Activated T-helper 17 cell treated with anti-CD3 and anti-CD28 coated beads, Interleukin-2, amount 50 U/mL, for 72 hours (primary cell): ENCODE measurements around the gene CDHR2. TPM values are rescaled to one million over a fixed set of nuclear protein-coding genes. Genes with fewer than 3 reads are reported as not detected.
"Not testable (repeated sequence)": the region's sequence is repeated elsewhere in the genome, so short reads cannot be mapped to it uniquely, and the experiment has no call there.

Experiments
- ATAC-seq: fragments of 150-1000 bp; cut with Tn5 transposase; replicated peaks from 2 replicates; pipeline ENCODE4 v1.10.0; 2021; ENCODE audit warnings: mild to moderate bottlenecking, moderate library complexity
- H3K27ac Mint-ChIP-seq: one replicate; pipeline ENCODE4 v1.8.0; 2022; ENCODE audit warnings: mixed read lengths
- H3K27me3 Mint-ChIP-seq: one replicate; pipeline ENCODE4 v1.8.0; 2022; ENCODE audit warnings: mixed read lengths
- H3K36me3 Mint-ChIP-seq: one replicate; pipeline ENCODE4 v1.8.0; 2022; ENCODE audit warnings: low read depth, mild to moderate bottlenecking, mixed read lengths
- H3K4me1 Mint-ChIP-seq: one replicate; pipeline ENCODE4 v1.8.0; 2022; ENCODE audit warnings: mixed read lengths
- H3K4me3 Mint-ChIP-seq: one replicate; pipeline ENCODE4 v1.8.0; 2022; ENCODE audit warnings: mild to moderate bottlenecking, mixed read lengths
- H3K9me3 Mint-ChIP-seq: one replicate; pipeline ENCODE4 v1.8.0; 2022; ENCODE audit warnings: mixed read lengths
- total RNA-seq, 2 donors: library from RNA; stranded (reverse); gene quantifications; one replicate each; pipeline ENCODE4 v1.2.3, GENCODE V29; 2022

CDHR2 gene
- total RNA-seq, 2 donors from 2014 or later, result 0.50 to 0.69 TPM

DNA sequence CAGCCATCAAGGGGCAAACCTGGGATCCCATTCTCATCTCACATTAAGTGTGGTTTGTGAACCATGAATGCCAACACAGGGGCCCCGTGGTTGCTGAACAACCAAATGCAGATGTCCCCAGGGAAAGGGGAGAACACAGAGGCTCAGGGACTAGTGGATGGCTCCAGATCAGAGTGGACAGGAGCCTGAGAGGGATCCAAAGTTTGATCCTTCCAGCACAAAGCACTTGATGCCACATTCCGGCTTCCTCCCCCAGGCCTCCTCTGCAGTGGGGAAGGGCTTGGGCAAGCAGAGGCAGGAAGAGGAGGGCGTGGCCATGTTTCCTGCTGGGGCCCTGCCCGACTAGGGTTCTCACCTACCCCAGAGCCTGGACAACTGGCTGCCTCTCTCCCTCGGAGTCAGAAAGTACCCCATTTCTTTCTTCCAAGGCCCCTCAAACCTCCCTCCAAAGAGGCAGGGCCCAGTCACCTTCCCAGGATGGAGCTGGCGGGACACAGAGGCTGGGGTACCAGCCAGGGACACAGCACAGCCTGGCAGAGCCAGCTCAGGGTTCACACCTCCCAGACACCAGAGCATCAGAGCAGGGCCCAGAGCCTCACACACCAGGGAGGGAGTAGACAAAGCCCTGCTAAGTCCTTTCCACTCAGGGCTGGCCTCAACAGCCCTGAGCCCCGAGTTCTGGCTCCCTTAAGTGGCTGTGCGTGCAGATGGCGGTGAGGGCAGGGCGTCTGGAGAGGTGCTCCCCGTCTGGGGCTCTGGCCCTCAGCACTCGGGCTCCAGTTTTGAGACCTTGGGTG, 7.6 kb upstream of the CDHR2 start:
- peak overlapping the region; percentile 89 for H3K4me3 Mint-ChIP-seq
- H3K4me1 Mint-ChIP-seq, result peaks cover 13% of the 10 kb centered on the region
- no peaks in the 10 kb centered on the region for H3K9me3 Mint-ChIP-seq
- peaks cover 9% of the 10 kb centered on the region for H3K36me3 Mint-ChIP-seq
- peak; percentile 12 for ATAC-seq
- peak overlapping the region; percentile 88 for H3K27ac Mint-ChIP-seq
- no peaks in the 10 kb centered on the region for H3K27me3 Mint-ChIP-seq

DNA sequence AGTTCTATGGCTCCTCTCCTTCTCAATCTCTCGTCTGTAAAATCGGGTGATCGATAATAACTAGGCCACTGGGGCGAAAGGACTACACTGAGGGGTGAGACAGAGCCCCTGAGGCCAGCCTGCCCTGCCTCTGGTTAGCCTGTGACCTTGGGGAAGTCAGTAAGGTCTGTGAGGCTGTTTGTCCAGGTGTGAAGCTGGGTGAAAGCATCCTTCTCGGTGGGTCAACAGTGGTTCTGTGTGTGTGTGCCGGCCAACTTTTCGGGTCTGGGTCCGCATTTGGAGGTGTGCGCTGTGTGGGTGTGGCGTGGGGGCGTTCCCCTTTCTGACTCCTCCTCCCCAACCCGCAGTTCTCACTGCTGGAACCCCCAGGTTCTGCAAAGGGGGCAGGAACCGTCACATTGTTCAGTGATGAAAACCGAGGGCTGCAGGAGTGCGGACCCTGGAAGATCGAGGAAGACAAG, 7.0 kb upstream of the CDHR2 start:
- Mint-ChIP-seq H3K4me1 (peaks cover 13% of the 10 kb centered on the region), H3K4me3 (peak overlapping the region; percentile 89), H3K36me3 (peaks cover 8% of the 10 kb centered on the region), H3K27me3 (no peaks in the 10 kb centered on the region), H3K27ac (peak overlapping the region; percentile 88), H3K9me3 (no peaks in the 10 kb centered on the region)
- ATAC-seq, result no peak

DNA sequence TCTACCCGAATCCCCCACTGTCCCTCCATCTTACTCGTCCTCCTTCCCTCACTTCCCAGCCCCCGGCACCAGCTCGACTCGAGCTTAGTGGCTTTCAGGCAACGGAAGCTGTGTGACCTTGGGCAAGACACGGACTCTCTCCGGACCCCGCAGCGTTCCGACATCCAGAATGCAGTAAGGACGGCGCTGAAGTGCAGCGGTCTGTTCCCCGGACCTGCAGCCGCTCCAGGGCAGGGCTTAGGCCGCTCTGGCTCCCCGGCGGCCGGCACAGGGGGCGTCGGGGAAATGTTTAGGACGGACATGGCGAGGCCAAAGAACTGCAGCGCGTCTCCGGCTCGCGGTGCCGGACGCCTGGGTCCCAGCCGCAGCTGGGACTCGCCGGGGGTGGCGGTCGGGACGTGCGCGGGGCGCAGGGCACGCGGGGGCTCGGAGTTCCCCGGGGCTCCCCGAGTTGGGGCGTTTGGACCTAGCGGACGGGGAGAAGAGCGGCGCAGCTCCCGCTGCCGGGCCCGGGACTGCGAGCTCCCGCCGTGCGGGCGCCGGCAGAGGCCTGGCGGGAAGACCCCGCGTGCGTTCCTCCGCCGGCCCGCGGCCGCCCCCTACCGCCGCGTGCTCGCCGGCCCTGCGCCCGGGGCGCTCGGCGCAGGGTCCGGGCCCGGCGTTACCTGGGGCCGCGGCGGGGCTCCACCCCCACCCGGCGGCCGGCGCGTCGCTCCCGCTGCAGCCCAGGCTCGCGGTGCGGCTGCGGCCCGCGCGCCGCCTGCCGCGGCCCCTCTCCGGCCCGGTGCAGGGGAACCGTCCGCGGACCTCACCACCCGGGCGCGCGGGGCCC, 6.3 kb upstream of the CDHR2 start:
- peak; percentile 42 for ATAC-seq
- Mint-ChIP-seq H3K27me3 (no peaks in the 10 kb centered on the region), H3K4me3 (peak overlapping the region; percentile 89), H3K4me1 (peaks cover 18% of the 10 kb centered on the region), H3K36me3 (peaks cover 1% of the 10 kb centered on the region), H3K9me3 (no peaks in the 10 kb centered on the region), H3K27ac (peak overlapping the region; percentile 88)

DNA sequence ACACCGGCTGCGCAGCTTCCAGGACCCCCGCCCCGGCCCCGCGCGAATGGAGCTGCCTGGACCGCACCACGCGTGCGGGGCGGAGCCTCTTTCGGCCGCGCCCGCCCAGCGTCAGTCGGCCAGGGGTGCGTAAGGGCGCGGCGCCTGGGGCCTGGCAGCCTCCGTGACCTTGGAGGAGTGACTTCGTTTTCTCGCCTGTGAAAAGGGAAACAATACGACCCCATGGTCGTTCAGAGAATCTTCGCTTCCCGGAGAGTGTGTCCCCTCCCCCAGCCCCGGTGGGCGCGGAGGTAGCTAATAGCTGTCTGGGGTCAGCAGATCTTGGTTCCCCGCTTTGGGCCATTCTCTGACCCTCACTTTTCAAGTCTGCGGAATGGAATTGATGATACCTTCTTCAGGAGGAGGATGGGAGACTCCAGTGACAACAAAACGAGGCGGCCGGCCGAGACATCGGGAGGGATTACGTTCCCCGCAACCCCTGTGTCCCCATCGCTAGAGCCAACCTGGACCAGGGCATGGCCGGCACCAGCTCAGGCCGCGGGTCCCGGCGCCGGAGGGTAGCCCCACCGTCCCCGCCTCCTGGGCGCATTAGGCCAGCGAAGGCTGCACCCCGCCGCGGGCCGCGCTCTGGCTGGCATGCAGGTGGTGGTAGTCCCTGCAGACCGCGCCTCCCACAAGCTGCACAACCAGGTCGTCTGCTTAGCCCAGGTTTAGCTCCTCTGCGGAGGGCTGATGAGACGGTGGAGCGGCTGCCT, 5.5 kb upstream of the CDHR2 start:
- no peaks in the 10 kb centered on the region for H3K27me3 Mint-ChIP-seq
- H3K4me1 Mint-ChIP-seq, result peaks cover 19% of the 10 kb centered on the region
- H3K4me3 Mint-ChIP-seq, result peak overlapping the region; percentile 87
- H3K36me3 Mint-ChIP-seq, result no peaks in the 10 kb centered on the region
- peak; percentile 84 for ATAC-seq
- no peaks in the 10 kb centered on the region for H3K9me3 Mint-ChIP-seq
- H3K27ac Mint-ChIP-seq, result peak overlapping the region; percentile 89

DNA sequence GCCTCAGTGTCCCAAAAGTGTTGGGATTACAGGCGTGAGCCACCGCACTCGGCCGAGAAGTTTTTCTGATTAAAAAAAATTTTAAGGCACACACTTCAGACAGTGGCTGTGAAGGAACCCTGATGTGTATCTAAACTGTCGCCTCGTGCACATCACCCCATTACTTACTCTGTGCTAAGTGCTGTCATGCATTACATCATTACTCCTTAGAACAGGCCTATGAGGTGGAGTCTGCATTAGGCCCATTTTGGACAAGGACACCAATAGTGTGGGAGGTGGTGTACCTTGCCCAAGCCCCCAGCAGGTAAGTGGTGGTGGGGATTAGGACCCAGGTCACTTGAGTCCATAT, 3.8 kb upstream of the CDHR2 start:
- Mint-ChIP-seq H3K36me3 (no peaks in the 10 kb centered on the region), H3K4me1 (peaks cover 12% of the 10 kb centered on the region), H3K4me3 (peak overlapping the region; percentile 87), H3K9me3 (no peaks in the 10 kb centered on the region), H3K27me3 (no peaks in the 10 kb centered on the region), H3K27ac (no peak overlapping the region)
- no peak for ATAC-seq

DNA sequence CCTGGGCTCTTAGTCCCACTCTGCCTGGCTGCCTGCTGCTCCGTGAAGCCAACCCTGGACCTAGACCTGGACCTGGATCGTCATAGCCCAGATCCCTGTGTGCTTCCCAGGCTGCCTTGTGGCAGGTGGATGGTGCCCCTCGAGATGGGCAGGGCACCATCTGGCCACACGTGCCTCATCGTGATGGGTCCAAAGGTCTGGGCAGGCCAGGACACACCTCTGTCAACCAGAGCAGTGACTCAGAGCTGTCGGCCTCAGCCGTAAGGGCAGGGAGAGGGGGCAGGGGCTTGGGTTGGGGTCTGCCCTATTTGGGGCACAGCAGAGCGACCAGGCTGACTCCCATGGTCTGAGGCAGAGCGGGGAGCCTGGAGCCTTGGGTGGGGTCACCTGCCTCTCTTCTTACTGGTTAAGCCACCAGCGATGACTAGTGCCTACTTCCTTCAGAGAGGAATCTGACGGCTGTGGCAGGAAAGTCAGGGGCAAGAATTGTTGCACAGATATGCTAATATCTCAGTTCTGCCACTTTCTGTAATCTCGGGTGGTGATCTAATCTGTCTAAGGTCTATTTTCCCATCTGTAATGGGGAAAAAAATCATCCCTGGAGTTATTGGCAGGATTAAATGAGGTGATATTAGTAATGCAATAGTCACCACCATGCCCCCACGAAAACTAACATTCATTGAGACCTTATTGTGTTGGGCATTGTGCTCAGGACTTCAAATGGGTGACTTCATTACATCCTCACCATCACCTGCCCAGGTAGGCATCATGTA, 3.2 kb upstream of the CDHR2 start:
- Mint-ChIP-seq H3K36me3 (no peaks in the 10 kb centered on the region), H3K27me3 (no peaks in the 10 kb centered on the region), H3K4me3 (no peak overlapping the region), H3K27ac (peak overlapping the region; percentile 28), H3K9me3 (no peaks in the 10 kb centered on the region), H3K4me1 (peaks cover 12% of the 10 kb centered on the region)
- ATAC-seq, result no peak

DNA sequence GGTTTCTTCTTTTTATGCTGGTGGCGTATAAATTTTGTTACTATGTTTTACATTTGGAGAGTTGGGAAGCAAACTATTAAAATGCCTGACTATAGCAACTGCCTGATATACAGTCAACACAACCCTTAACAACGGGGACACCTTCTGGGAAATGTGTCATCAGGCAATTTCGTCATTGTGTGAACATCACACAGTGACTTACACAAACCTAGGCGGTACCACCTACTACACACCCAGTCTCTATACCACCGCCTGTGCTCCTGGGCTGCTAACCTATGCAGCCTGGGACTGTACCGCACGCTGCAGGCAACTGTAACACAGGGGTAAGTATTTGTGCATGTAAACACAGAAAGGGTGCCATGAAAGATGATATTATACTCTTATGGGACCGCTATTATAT, 1.3 kb upstream of the CDHR2 start:
- peak; percentile 64 for ATAC-seq
- H3K36me3 Mint-ChIP-seq, result no peaks in the 10 kb centered on the region
- peak overlapping the region; percentile 94 for H3K27ac Mint-ChIP-seq
- no peak overlapping the region for H3K4me3 Mint-ChIP-seq
- H3K9me3 Mint-ChIP-seq, result no peaks in the 10 kb centered on the region
- H3K4me1 Mint-ChIP-seq, result peaks cover 6% of the 10 kb centered on the region
- no peaks in the 10 kb centered on the region for H3K27me3 Mint-ChIP-seq

DNA sequence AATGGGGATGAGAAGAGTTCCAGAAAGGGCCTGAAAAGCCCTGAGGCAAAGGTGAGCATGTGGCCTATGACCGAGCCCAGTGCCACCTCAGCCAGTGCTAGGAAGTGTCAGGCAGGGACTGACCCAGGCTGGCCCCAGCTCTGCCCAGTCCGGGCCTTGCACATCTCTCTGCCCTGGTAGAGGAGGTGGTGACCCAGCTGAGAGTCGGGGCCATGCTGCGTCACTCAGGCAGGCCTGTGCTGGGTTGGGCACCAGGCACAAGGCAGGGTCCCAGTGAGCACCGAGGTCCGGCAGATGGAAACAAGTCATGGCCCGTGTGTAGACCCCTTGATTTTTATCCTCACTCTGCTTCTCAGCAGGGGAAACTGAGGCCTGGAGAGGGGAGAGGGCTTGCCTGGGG, 729 bp downstream of the CDHR2 start:
- Mint-ChIP-seq H3K9me3 (no peaks in the 10 kb centered on the region), H3K36me3 (no peaks in the 10 kb centered on the region), H3K27me3 (no peaks in the 10 kb centered on the region), H3K4me1 (peaks cover 8% of the 10 kb centered on the region), H3K4me3 (peak overlapping the region; percentile 66), H3K27ac (peak overlapping the region; percentile 61)
- ATAC-seq, result no peak

DNA sequence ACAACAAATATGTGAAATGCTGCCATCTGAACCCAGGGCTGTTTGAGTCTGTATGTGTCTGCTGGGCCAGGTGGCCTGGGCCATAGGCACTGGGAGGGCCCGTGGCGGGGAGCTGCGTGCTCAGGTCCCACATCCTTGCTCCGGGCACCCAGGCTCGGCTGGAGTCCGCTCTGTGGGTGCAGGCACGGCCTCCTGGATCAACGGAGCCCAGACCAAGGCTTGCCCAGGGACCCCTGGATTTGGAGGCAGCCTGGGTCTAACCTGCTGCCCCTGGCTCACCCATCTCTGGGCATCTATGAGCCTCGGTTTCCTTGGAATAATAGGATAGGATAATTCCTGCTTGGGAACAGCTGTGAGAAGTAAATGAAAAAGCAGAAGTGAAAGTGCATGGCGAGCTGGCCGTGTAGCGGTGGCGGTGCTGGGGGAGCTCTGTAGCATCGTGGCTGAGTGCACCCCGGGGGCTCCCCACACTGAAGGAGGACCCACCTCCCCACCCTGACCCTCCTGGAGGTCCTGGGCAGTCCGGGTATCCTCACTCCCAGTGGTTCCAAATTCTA, 1.2 kb downstream of the CDHR2 start:
- Mint-ChIP-seq H3K36me3 (no peaks in the 10 kb centered on the region), H3K27ac (peak overlapping the region; percentile 61), H3K27me3 (no peaks in the 10 kb centered on the region), H3K9me3 (no peaks in the 10 kb centered on the region), H3K4me1 (peaks cover 11% of the 10 kb centered on the region), H3K4me3 (peak overlapping the region; percentile 66)
- no peak for ATAC-seq

DNA sequence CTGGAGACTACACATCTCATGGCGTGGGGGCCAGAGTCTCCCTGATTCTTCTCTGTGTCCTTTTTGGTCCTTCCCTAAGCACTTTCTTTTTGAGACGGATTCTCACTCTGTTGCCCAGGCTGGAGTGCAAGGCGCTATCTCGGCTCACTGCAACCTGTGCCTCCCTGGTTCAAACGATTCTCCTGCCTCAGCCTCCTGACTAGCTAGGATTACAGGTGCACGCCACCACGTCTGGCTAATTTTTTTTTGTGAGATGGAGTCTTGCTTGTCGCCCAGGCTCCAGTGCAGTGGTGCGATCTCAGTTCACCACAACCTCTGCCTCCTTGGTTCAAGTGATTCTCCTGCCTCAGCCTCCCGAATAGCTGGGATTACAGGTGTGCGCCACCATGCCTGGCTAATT, 1.8 kb downstream of the CDHR2 start:
- peak overlapping the region; percentile 66 for H3K4me3 Mint-ChIP-seq
- ATAC-seq, H3K9me3 Mint-ChIP-seq, H3K36me3 Mint-ChIP-seq, H3K27me3 Mint-ChIP-seq: not testable (repeated sequence)
- H3K27ac Mint-ChIP-seq, result peak overlapping the region; percentile 61
- H3K4me1 Mint-ChIP-seq, result peaks cover 14% of the 10 kb centered on the region

DNA sequence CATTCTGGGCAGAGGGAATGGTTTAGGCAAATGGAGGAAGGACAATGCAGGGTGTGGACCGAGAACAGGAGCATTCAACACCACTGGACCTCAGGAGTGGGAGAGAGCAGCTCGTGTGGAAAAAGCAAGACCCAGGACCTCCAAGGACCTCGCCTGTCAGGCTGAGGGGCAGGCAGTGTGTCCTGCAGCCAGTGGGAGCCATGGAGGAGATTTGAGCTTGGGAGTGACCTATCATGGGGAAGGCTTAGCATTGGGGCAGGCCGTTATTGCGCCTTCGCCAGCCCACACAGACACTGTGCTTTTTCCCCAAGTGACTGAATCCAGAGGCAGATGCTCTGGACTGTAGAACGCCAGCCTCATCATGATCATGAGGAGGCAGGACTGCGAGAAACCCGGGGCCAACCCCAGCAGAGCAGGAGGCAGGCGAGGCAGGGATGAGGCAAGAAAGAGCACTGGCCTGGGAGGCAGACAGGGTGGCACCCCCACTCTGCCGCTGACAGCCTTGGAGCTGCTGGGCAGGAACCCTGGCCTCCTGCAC, 3.3 kb downstream of the CDHR2 start:
- no peaks in the 10 kb centered on the region for H3K9me3 Mint-ChIP-seq
- no peaks in the 10 kb centered on the region for H3K36me3 Mint-ChIP-seq
- H3K27ac Mint-ChIP-seq, result peak overlapping the region; percentile 68
- no peak overlapping the region for H3K4me3 Mint-ChIP-seq
- H3K4me1 Mint-ChIP-seq, result peaks cover 16% of the 10 kb centered on the region
- no peak for ATAC-seq
- no peaks in the 10 kb centered on the region for H3K27me3 Mint-ChIP-seq

DNA sequence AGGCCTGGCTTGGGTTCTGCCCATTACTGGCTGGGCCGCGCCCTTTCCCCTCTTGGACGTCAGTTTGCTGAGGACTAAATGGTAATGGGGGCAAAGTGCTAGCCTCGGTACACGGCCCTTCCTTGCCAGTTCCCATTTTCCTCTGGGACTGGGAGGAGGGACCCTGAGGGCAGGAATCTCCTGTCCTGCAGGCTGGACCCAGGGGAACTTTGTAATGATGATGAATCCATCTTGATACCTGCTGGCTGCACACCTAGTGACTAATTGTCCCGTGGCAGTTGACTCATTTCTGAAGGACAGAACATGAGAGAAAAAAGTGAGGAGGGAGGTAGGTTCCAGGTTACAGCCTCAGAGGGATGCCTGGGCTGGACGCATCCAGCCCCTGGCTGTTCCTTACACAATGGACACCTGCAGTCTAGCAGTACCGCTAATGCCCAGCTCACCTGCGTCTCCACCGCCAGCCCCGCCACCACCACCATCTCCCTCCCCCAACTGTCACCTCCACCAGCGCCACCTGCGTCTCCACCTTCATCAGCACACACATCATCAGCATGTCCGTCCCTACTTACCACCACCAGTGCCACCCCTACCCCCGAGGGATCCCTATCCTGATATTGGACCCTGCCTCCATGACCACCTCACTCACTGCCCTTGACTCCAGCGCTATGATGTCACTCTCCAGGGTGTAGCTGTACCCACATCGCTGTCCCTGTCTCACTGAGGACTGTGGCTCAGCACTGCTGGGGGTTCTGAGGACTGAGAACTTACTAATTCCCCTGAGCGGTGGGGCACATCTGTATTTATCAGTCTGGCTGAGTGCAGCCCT, 4.3 kb downstream of the CDHR2 start:
- peak overlapping the region; percentile 68 for H3K27ac Mint-ChIP-seq
- H3K9me3 Mint-ChIP-seq, result no peaks in the 10 kb centered on the region
- H3K27me3 Mint-ChIP-seq, result no peaks in the 10 kb centered on the region
- H3K4me1 Mint-ChIP-seq, result peaks cover 10% of the 10 kb centered on the region
- no peaks in the 10 kb centered on the region for H3K36me3 Mint-ChIP-seq
- ATAC-seq, result peak; percentile 82
- peak overlapping the region; percentile 37 for H3K4me3 Mint-ChIP-seq

DNA sequence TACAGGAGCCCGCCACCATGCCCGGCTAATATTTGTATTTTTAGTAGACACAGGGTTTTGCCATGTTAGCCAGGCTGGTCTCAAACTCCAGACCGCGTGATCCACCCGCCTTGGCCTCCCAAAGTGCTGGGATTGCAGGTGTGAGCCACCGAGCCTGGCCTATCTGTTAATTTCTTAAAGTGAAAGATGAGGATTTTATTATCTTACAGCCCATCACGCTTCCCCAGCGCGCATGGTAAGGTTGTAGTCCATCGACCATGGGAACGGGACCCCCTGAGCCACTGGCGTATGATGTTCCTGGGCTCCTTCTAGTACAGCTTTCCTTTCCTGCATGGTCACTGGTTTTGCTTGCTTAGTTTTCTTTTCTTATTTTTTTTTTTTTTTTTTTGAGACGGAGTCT, 8.7 kb downstream of the CDHR2 start:
- Mint-ChIP-seq H3K9me3 (no peaks in the 10 kb centered on the region), H3K4me1 (peaks cover 28% of the 10 kb centered on the region), H3K4me3 (no peak overlapping the region), H3K27me3 (peaks cover 3% of the 10 kb centered on the region), H3K27ac (no peak overlapping the region), H3K36me3 (no peaks in the 10 kb centered on the region)
- no peak for ATAC-seq
